Raji (cell line): ENCODE data around the gene CFAP206.

ENCODE experiments used
- POLR2A ChIP-seq: IDR thresholded peaks from 2 replicates; pipeline ENCODE4 v1.6.1; 2011; ENCODE audit warnings: low read depth, low read length, control low read depth; ENCODE audit not compliant: insufficient read depth

CFAP206 gene

DNA sequence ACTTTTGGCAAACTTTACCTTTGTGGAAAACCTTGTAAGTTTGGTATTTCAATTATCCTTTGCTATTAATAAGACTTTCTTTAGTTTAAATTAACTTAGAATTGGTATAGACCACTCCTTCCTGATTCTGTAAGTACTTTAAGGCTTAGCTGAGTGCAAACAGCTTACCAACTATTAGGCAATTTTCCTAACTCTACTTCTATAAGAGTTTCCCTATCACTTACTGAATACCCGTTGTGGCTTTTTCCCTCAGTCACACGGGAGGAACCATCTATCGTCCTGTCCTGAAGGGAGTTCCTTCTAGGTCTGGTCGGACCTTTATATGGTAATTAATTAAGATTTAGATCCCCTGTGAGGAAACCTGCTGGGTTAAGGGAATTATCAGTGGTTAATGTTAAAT, 74.6 kb downstream of the CFAP206 start:
- no peak for TF ChIP-seq POLR2A

DNA sequence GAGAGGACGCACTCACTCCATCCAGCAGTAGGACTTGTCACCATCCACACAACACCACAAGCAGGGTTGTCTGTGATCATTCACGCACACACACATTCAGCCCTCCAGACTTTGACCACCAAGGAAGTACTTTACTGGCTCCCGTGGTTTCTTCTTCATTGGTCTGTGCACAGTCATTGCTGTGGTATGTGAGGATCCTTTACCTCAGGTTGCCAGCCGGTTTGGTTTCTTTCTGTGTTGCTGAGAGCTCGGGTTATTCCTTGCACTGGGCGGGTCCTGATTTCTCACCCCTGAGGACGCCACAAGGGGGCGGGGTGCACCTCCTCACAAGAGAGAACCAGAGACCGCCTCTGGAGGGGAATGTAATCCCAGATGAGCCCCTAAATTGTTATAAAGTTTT, 76.2 kb downstream of the CFAP206 start:
- TF ChIP-seq POLR2A, result no peak

DNA sequence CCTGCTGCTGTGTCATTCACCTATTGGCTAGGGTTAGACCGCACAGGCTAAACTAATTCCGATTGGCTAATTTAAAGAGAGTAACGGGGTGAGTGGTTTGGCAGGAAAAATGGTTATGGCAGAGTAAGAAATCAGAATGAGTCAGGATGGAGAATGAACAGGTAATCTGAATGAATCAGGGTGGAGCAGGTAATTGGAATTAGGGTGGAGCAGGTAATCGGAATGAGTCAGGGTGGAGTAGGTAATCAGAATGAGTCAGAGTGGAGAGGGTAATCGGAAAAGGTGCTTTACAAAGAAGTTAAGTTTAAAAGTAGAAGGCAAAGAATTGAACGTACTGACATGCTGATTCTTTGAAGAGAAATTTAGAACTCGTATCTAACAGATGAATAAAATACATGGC, 76.7 kb downstream of the CFAP206 start:
- TF ChIP-seq POLR2A, result no peak

DNA sequence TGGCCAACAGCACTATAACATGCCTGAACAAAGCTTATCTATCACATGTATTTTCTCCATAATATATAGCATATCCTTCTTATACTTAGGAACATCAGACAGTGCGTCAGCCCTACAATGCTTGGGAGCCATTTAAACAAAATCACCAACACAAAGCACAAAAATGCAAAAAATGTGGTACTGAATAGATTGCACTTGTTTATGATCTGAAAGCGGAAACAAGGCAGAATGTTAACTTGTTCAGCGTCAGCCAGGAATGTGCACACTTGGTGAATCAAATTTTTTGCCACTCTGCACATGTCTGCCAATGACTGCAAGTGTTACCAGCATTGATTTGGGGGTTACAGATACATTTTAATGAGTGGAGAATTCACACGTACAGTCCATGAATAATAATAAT, 79.8 kb downstream of the CFAP206 start:
- TF ChIP-seq POLR2A, result no peak

DNA sequence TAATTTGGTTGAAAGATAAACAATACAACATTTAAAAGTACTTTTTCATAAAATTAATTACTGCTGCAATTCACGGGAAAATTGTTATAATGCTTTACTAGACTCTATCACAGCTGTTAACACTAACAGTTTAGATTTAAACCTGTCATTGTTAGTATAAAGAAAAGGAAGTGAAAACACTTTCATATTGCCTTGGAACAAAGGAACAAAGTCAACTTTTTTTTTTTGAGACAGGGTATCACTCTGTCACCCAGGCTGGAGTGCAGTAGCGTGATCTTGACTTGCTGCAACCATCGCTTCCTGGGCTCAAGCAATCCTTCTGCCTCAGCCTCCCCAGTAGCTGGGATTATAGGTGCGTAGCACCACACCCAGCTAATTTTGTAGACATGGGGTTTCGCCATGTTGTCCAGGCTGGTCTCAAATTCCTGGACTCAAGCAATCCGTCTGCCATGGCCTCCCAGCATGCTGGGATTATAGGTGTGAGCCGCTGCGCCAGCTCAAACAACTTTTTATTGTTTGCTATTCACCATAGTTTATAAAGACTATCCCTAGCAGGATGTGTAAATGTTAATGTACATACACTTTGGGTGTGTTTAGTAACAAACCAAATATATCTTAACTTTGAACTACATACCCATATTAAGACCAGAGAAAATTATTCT, 87.1 kb downstream of the CFAP206 start:
- TF ChIP-seq POLR2A, result no peak

DNA sequence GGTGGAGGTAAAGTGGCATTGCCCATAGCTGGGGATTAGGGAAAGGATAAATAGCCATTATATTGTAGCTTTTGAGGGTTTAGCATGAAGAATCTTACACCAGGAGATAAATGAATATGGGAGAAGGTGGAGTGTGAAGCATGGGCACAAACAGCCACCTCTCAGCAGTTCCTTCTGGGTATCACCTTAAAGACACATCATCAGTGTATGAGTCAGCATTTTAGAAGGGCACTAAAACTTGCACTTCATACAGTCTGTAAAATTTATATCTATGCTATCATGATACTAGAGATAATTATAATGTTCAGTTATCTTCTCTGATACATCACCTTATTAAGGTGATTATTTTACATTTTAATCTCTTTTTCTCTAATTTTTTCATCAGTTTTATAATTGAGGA, 90.3 kb downstream of the CFAP206 start:
- TF ChIP-seq POLR2A, result no peak

DNA sequence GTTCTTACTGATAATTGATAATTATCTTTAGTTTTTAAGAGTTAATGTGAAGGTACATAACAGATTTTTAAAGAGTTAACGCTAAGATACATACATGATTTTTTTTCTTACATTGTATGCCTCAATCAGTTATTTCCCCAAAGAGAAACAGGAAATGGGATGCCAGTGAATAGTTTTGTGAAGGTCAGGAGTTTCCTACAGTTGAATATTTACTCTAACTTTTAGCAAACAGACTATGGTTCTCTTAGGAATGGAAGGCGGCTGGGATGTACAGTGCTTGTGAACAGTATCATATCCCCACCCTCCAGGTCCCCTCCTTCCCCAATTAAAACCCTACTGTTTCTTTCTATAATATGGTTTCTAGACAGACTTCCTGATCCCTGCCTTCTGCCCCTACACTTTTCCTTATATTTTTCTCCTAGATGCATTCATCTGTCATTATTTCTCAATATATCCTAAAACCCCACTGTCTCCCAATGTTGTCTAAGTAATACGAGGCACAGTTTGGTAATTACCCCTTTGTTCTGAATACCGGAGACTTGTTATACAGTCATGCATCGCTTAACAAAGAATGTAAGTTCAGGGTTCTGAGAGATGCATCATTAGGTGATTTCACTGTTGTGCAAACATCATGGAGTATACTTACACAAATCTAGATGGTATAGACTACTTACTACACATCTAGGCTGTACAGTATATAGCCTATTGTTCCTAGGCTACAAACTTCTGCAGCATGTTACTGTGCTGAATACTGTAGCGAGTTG, 94.2 kb downstream of the CFAP206 start:
- no peak for TF ChIP-seq POLR2A

DNA sequence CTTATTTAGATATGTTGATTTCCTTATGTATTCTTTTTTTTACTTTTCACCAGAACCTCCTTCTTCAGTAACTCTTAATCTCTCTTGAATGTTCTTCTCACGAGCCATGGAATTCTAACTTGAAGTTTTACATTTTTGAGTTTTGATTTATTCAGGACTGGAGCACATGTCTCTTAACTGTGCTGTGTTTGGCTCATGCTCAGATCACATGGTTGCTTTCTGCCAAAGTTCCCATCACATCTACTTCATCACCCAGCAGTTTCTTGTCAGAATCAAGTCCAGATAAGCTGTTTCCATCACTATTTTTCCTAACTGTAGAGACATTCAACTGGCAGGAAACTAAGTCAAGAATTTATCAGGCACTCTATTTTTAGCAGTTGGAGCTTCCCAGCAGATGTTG, 96.7 kb downstream of the CFAP206 start:
- TF ChIP-seq POLR2A, result no peak
